CD4-positive, alpha-beta T cell treated with Interleukin-6 at 100 ng/mL for 8 hours (primary cell): ENCODE measurements around the gene BCL11A.

Experiments used
- DNase-seq: peaks from one replicate; pipeline ENCODE4 v3.0.0-alpha.2; 2020; ENCODE audit warnings: mixed read lengths, low spot score

The BCL11A gene

GRCh38 chr2:60505880-60506260 is 47.6 kb downstream of the BCL11A start:
- no peak for DNase-seq

- no peak for DNase-seq
These were observed 48.1 kb downstream of the BCL11A start for GRCh38 chr2:60505240-60505879.

- DNase-seq, result no peak
These were observed 49.4 kb downstream of the BCL11A start for GRCh38 chr2:60504049-60504448.

GRCh38 chr2:60502144-60502543 is 51.3 kb downstream of the BCL11A start:
- DNase-seq, result no peak

GRCh38 chr2:60500861-60501260 is 52.6 kb downstream of the BCL11A start:
- no peak for DNase-seq

- DNase-seq, result no peak
These were observed 53.7 kb downstream of the BCL11A start for GRCh38 chr2:60499651-60500265.

GRCh38 chr2:60498816-60499429 is 54.5 kb downstream of the BCL11A start:
- no peak for DNase-seq

- no peak for DNase-seq
These were observed 55.2 kb downstream of the BCL11A start for GRCh38 chr2:60498127-60498815.

GRCh38 chr2:60497500-60497899 is 56.0 kb downstream of the BCL11A start:
- DNase-seq, result no peak

- DNase-seq, result no peak
These were observed 56.5 kb downstream of the BCL11A start for GRCh38 chr2:60496956-60497355.

GRCh38 chr2:60496475-60496874 is 57.0 kb downstream of the BCL11A start:
- DNase-seq, result no peak

GRCh38 chr2:60495041-60495625 is 58.3 kb downstream of the BCL11A start:
- DNase-seq, result no peak

- no peak for DNase-seq
These were observed 59.6 kb downstream of the BCL11A start for GRCh38 chr2:60493804-60494387.

GRCh38 chr2:60492548-60492947 is 60.9 kb downstream of the BCL11A start:
- DNase-seq, result no peak

- DNase-seq, result no peak
These were observed 62.6 kb downstream of the BCL11A start for GRCh38 chr2:60490848-60491247.

- DNase-seq, result no peak
These were observed 63.0 kb downstream of the BCL11A start for GRCh38 chr2:60490441-60490840.

- DNase-seq, result no peak
These were observed 64.2 kb downstream of the BCL11A start for GRCh38 chr2:60489289-60489688.

GRCh38 chr2:60488291-60488690 is 65.2 kb downstream of the BCL11A start:
- no peak for DNase-seq

GRCh38 chr2:60487174-60487573 is 66.3 kb downstream of the BCL11A start:
- DNase-seq, result no peak

GRCh38 chr2:60486551-60486950 is 66.9 kb downstream of the BCL11A start:
- DNase-seq, result no peak

- DNase-seq, result no peak
These were observed 67.4 kb downstream of the BCL11A start for GRCh38 chr2:60486067-60486466.

GRCh38 chr2:60485550-60485949 is 67.9 kb downstream of the BCL11A start:
- DNase-seq, result no peak
